Measurements from ENCODE around the gene SH3RF3. TPM values are rescaled to one million over a fixed set of nuclear protein-coding genes. Genes with fewer than 3 reads are reported as not detected.

The SH3RF3 gene
- total and polyA plus RNA-seq, 5 donors from 2014 or later, result 0.16 to 1.6 (median 0.76) TPM

GRCh38 chr2:109487536-109487869 is 358.5 kb downstream of the SH3RF3 start:
- Mint-ChIP-seq H3K27me3 (peaks cover 4% of the 10 kb centered on the region), H3K36me3 (no peaks in the 10 kb centered on the region), H3K4me1 (peaks cover 0 to 3% (median 0%) of the 10 kb centered on the region in 4 donors), H3K27ac (no peak overlapping the region), H3K4me3 (no peak overlapping the region), H3K9me3 (no peaks in the 10 kb centered on the region)
- ATAC-seq (ENCODE audit: low read depth in 2 of 2), result no peak
- Histone ChIP-seq H3K4me1 (ENCODE audit: control insufficient read depth, insufficient read depth, low read length, poor library complexity, severe bottlenecking) (no peaks in the 10 kb centered on the region), H3K36me3 (ENCODE audit: control insufficient read depth, insufficient read depth, low read length) (no peaks in the 10 kb centered on the region), H3K27ac (ENCODE audit: insufficient read depth, low read length, poor library complexity, severe bottlenecking) (no peak overlapping the region), H3K27me3 (ENCODE audit: control insufficient read depth, insufficient read depth, low read length) (no peaks in the 10 kb centered on the region), H3K9me3 (ENCODE audit: control insufficient read depth in 2 of 2, low read length in 2 of 2) (no peaks in the 10 kb centered on the region), H3K4me3 (ENCODE audit: low read depth, low read length) (no peak overlapping the region)
- DNase-seq, result no peak

DNA sequence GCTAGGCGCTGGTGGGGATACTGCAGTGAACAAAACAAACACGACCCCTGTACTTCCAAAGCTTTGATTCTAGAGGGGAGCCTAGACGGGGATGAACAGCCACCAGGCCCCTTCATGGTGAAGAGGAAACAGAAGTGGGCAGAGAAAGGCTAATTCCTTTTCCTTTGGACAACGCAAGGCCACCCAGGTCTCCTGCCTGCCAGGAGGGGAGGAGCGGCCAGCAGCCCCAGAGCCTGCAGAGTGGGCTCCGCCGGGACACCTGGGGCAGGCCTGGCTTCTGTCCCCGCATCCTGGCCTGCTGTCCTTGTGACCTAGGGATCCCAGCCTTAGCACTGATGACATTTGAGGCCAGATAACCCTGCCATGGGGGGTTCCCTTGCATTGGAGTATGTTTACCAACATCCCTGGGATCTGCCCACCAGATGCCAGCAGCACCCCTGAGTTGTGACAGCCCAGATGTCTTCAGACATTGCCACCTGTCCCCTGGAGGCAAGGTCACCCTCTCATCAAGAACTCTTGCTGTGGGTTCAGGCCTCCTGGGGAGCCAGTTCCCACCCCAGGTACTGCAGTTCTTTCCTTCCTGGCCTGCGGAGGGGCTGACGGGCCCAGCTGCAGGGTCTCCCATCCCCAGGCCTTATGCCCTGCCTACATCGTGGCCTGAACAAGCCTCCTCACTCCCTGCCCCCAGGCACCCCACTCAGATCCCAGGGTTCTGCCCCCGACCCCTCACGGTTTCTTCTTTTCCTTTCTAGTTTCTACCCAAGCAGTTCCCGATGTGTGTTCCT is 359.1 kb downstream of the SH3RF3 start:
- H3K4me3 ChIP-seq (ENCODE audit: low read depth, low read length), result no peak overlapping the region
- Mint-ChIP-seq H3K4me3 (no peak overlapping the region), H3K27me3 (peaks cover 4% of the 10 kb centered on the region), H3K27ac (no peak overlapping the region), H3K9me3 (no peaks in the 10 kb centered on the region), H3K36me3 (no peaks in the 10 kb centered on the region), H3K4me1 (peaks cover 0 to 3% (median 0%) of the 10 kb centered on the region in 4 donors)
- no peaks in the 10 kb centered on the region for H3K9me3 ChIP-seq (ENCODE audit: control insufficient read depth in 2 of 2, low read length in 2 of 2)
- ATAC-seq (ENCODE audit: low read depth in 2 of 2) (no peak), DNase-seq (no peak)
- no peaks in the 10 kb centered on the region for H3K36me3 ChIP-seq (ENCODE audit: control insufficient read depth, insufficient read depth, low read length)
- no peaks in the 10 kb centered on the region for H3K27me3 ChIP-seq (ENCODE audit: control insufficient read depth, insufficient read depth, low read length)
- no peak overlapping the region for H3K27ac ChIP-seq (ENCODE audit: insufficient read depth, low read length, poor library complexity, severe bottlenecking)
- H3K4me1 ChIP-seq (ENCODE audit: control insufficient read depth, insufficient read depth, low read length, poor library complexity, severe bottlenecking), result no peaks in the 10 kb centered on the region

GRCh38 chr2:109489296-109489695 is 360.3 kb downstream of the SH3RF3 start:
- H3K4me3 ChIP-seq (ENCODE audit: low read depth, low read length), result no peak overlapping the region
- no peaks in the 10 kb centered on the region for H3K36me3 ChIP-seq (ENCODE audit: control insufficient read depth, insufficient read depth, low read length)
- Mint-ChIP-seq H3K36me3 (no peaks in the 10 kb centered on the region), H3K27ac (peak overlapping the region in 1 of 3 donors; percentile 76), H3K27me3 (peaks cover 4% of the 10 kb centered on the region), H3K4me1 (peaks cover 0 to 3% (median 0%) of the 10 kb centered on the region in 4 donors), H3K9me3 (no peaks in the 10 kb centered on the region), H3K4me3 (no peak overlapping the region)
- DNase-seq (no peak), ATAC-seq (ENCODE audit: low read depth in 2 of 2) (no peak)
- no peaks in the 10 kb centered on the region for H3K4me1 ChIP-seq (ENCODE audit: control insufficient read depth, insufficient read depth, low read length, poor library complexity, severe bottlenecking)
- no peaks in the 10 kb centered on the region for H3K9me3 ChIP-seq (ENCODE audit: control insufficient read depth in 2 of 2, low read length in 2 of 2)
- H3K27me3 ChIP-seq (ENCODE audit: control insufficient read depth, insufficient read depth, low read length), result no peaks in the 10 kb centered on the region
- no peak overlapping the region for H3K27ac ChIP-seq (ENCODE audit: insufficient read depth, low read length, poor library complexity, severe bottlenecking)

DNA sequence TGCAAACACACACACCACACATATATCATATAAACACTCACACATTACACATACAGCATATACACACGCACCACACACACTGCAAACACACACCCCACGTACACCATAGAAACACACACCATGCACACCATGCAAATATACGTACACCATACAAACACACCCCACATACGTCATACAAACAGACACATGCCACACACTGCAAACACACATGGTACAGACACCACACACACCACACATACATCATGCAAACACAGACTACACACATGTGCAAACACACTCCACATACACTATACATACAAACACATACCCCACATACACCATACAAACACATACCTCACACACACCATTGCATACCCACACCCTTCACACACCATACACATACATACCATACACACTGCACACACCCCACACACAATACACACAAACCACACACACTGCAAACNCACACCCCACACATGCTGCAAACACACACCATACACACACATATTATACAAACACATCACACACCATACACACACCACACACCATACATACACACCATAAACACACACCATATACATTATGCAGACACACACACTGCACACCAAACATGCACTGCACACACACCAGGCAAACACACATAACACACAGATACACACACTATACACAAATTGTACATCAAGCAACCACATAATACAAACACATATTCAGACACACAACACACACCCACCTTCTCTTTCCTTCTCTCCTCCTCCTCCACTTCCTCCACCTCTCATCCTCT is 364.4 kb downstream of the SH3RF3 start:
- ATAC-seq (ENCODE audit: low read depth in 2 of 2), result no peak
- no peak overlapping the region for H3K27ac Mint-ChIP-seq

DNA sequence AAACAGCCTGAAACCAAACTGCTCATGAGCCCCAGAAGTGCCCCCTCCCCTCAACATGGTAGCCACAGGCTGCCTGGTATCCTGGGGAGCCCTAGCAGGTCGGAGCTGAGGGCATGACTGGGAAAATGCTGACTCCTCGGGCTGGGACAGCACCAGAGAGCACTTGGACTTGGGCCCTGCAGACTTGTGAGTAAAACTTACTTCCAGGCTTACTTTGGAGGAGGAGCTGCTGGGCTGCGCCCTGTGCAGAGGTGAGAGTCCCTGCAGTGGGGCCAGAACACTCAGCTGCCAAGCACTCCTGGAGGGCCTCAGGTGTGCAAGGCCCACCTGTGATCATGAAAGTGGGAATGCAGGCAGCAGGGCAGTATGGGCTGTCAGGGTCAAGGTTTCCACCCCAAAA is 365.3 kb downstream of the SH3RF3 start:
- no peaks in the 10 kb centered on the region for H3K9me3 ChIP-seq (ENCODE audit: control insufficient read depth in 2 of 2, low read length in 2 of 2)
- no peak overlapping the region for H3K4me3 ChIP-seq (ENCODE audit: low read depth, low read length)
- Mint-ChIP-seq H3K9me3 (no peaks in the 10 kb centered on the region), H3K4me3 (no peak overlapping the region), H3K27ac (no peak overlapping the region), H3K36me3 (peaks cover 6% of the 10 kb centered on the region), H3K27me3 (no peaks in the 10 kb centered on the region), H3K4me1 (no peaks in the 10 kb centered on the region)
- H3K27ac ChIP-seq (ENCODE audit: insufficient read depth, low read length, poor library complexity, severe bottlenecking), result no peak overlapping the region
- no peaks in the 10 kb centered on the region for H3K4me1 ChIP-seq (ENCODE audit: control insufficient read depth, insufficient read depth, low read length, poor library complexity, severe bottlenecking)
- H3K27me3 ChIP-seq (ENCODE audit: control insufficient read depth, insufficient read depth, low read length), result no peaks in the 10 kb centered on the region
- ATAC-seq (ENCODE audit: low read depth in 2 of 2) (no peak), DNase-seq (no peak)
- no peaks in the 10 kb centered on the region for H3K36me3 ChIP-seq (ENCODE audit: control insufficient read depth, insufficient read depth, low read length)

More for the DNA sequence above, 364.4 kb downstream of the SH3RF3 start:
- DNase-seq, result no peak
- Histone ChIP-seq H3K27me3 (ENCODE audit: control insufficient read depth, insufficient read depth, low read length) (no peaks in the 10 kb centered on the region), H3K4me1 (ENCODE audit: control insufficient read depth, insufficient read depth, low read length, poor library complexity, severe bottlenecking) (no peaks in the 10 kb centered on the region), H3K4me3 (ENCODE audit: low read depth, low read length) (no peak overlapping the region), H3K36me3 (ENCODE audit: control insufficient read depth, insufficient read depth, low read length) (no peaks in the 10 kb centered on the region), H3K27ac (ENCODE audit: insufficient read depth, low read length, poor library complexity, severe bottlenecking) (no peak overlapping the region), H3K9me3 (ENCODE audit: control insufficient read depth in 2 of 2, low read length in 2 of 2) (no peaks in the 10 kb centered on the region)
- Mint-ChIP-seq H3K9me3 (no peaks in the 10 kb centered on the region), H3K4me1 (no peaks in the 10 kb centered on the region), H3K27me3 (no peaks in the 10 kb centered on the region), H3K36me3 (peaks cover 6% of the 10 kb centered on the region), H3K4me3 (no peak overlapping the region)

DNA sequence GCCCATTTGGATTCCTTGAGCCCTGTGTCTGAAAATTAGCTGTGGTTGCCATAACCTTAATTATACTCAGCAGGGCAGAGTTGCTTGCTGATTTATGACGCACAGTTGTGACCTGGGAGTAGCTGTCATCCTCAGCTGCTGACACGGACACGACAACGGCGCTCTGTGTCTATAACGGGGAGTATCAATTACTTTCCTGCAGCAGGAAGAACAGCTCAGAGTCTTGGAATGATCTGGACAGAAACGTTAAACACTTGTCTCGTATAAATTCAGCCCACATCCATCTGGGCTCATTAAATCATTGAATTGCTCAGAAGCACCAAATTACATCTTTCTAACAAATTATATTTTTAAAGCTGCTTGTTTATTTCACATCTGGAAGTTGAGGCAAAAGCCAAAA is 368.5 kb downstream of the SH3RF3 start:
- Histone ChIP-seq H3K27ac (ENCODE audit: insufficient read depth, low read length, poor library complexity, severe bottlenecking) (no peak overlapping the region), H3K36me3 (ENCODE audit: control insufficient read depth, insufficient read depth, low read length) (no peaks in the 10 kb centered on the region), H3K9me3 (ENCODE audit: control insufficient read depth in 2 of 2, low read length in 2 of 2) (no peaks in the 10 kb centered on the region), H3K27me3 (ENCODE audit: control insufficient read depth, insufficient read depth, low read length) (no peaks in the 10 kb centered on the region), H3K4me3 (ENCODE audit: low read depth, low read length) (no peak overlapping the region), H3K4me1 (ENCODE audit: control insufficient read depth, insufficient read depth, low read length, poor library complexity, severe bottlenecking) (no peaks in the 10 kb centered on the region)
- ATAC-seq (ENCODE audit: low read depth in 2 of 2), result no peak
- no peak overlapping the region for H3K27ac Mint-ChIP-seq
- no peaks in the 10 kb centered on the region for H3K27me3 Mint-ChIP-seq
- no peak for DNase-seq
- no peak overlapping the region for H3K4me3 Mint-ChIP-seq
- H3K9me3 Mint-ChIP-seq, result no peaks in the 10 kb centered on the region
- H3K4me1 Mint-ChIP-seq, result no peaks in the 10 kb centered on the region
- H3K36me3 Mint-ChIP-seq, result peaks cover 6% of the 10 kb centered on the region

DNA sequence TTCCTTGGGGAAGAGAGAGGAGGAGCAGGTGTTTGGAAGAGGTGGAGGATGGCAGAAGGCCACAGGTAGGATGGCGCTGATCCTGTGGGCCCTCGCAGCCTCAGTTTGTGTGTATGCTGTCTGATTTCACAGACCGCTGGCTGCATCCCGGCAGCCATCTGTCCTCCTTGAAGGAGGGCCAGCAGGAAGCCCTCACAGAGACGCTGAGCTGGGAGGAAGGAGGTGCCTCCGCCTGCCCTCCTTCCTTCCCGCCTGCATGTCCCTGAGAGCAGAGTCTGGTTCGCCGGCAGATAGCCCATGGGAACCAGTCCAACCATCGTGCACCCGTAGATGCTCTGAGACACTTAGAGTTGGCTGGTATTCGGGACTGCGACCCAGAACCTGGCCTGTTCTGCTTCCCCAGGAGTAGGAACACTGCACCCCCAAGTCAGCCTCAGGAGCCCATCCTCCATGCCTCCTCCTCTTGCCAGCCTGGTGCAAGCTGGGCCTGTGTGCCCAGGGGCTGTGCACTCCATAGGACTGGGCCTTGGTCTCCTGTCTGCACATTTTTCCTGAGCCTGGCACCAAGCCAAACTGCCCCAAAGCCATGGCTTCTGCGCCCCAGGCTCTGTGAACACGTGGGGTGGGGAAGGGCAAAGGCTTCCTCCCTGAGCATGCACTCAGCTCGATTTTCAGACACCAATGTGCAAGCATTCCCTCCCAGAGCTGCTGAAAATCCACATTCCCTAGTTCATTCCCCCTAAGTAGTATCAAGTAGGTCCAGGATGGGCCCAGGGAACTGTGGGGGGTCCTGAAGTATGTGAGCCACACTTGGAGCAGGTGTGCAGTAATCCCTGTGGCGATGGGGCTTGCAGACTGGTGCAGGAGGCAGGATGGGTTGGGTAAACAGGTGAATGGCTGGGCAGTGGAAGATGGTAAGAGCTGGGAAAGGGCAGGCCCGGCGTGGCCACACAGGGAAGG is 369.2 kb downstream of the SH3RF3 start:
- Mint-ChIP-seq H3K4me3 (no peak overlapping the region), H3K36me3 (peaks cover 6% of the 10 kb centered on the region), H3K4me1 (no peaks in the 10 kb centered on the region), H3K27me3 (no peaks in the 10 kb centered on the region), H3K9me3 (peaks cover 0 to 2% (median 0%) of the 10 kb centered on the region in 7 donors), H3K27ac (peak overlapping the region in 2 of 3 donors; percentile 81 to 88)
- Histone ChIP-seq H3K4me1 (ENCODE audit: control insufficient read depth, insufficient read depth, low read length, poor library complexity, severe bottlenecking) (no peaks in the 10 kb centered on the region), H3K4me3 (ENCODE audit: low read depth, low read length) (no peak overlapping the region), H3K27ac (ENCODE audit: insufficient read depth, low read length, poor library complexity, severe bottlenecking) (no peak overlapping the region), H3K27me3 (ENCODE audit: control insufficient read depth, insufficient read depth, low read length) (no peaks in the 10 kb centered on the region), H3K36me3 (ENCODE audit: control insufficient read depth, insufficient read depth, low read length) (no peaks in the 10 kb centered on the region), H3K9me3 (ENCODE audit: control insufficient read depth in 2 of 2, low read length in 2 of 2) (no peaks in the 10 kb centered on the region)
- ATAC-seq (ENCODE audit: low read depth in 2 of 2) (no peak), DNase-seq (no peak)
